Esophagus squamous epithelium (tissue), 5 donors: ENCODE results near the gene ADAMTS2. TPM values are rescaled to one million over a fixed set of nuclear protein-coding genes. Genes with fewer than 3 reads are reported as not detected.
A peak's percentile ranks its signal among the peaks of the same experiment; 100 is the strongest.

Source experiments
- DNase-seq: peaks from one replicate; lab custom pipeline; 2025; lab: John Stamatoyannopoulos, UW
- H3K27ac ChIP-seq, 4 donors: fragments of 200-600 bp; sonication (generic); one replicate each; pipeline ENCODE4 v1.5.1; 2016 to 2019; ENCODE audit warnings: mild to moderate bottlenecking in 1 of 4
- H3K27me3 ChIP-seq, 4 donors: fragments of 200-600 bp; sonication (generic); 1 replicate in 3 of 4; 2 replicates in 1 of 4; pipeline versions ENCODE4 v1.5.1 to v1.6.0; 2017 to 2021; ENCODE audit warnings: antibody characterized with exemption in 1 of 4
- H3K36me3 ChIP-seq, 3 donors: fragments of 200-600 bp; sonication (generic); one replicate each; pipeline ENCODE4 v1.5.1; 2016 to 2019
- H3K4me1 ChIP-seq, 3 donors: fragments of 200-600 bp; sonication (generic); one replicate each; pipeline ENCODE4 v1.5.1; 2017 to 2019
- H3K4me3 ChIP-seq, 4 donors: fragments of 200-600 bp; sonication (generic); 1 replicate in 3 of 4; 2 replicates in 1 of 4; pipeline ENCODE4 v1.5.1; 2016 to 2019; ENCODE audit warnings: mild to moderate bottlenecking in 2 of 4, moderate library complexity in 1 of 4
- H3K9me3 ChIP-seq, 3 donors: fragments of 200-600 bp; sonication (generic); one replicate each; pipeline ENCODE4 v1.5.1; 2016 to 2019
- POLR2A ChIP-seq, 4 donors: fragments of 450-650 bp; IDR thresholded peaks; one replicate each; pipeline ENCODE4 v1.6.1; 2017; ENCODE audit warnings: antibody characterized with exemption in 4 of 4, mild to moderate bottlenecking in 4 of 4, moderate library complexity in 3 of 4
- WGBS, 2 donors: methylation state at CpG; one replicate each; pipeline ENCODE4 v1.1.5; 2018; 5-methylcytosine and 5-hydroxymethylcytosine counted together
- intact Hi-C: fragments of 100-400 bp; cut with DNase I; formaldehyde crosslinking; loops from one replicate; pipeline ENCODE4 v1.15.0; 2022
- total RNA-seq, 4 donors: library from RNA; depleted of rRNA; stranded (reverse); fragments of >200 nt; gene quantifications; one replicate each; pipeline ENCODE4 v1.1.0, GENCODE V29; 2016
- TF ChIP-seq, protein P1 (sequence below), 6 experiments: fragments of 450-650 bp in 4 of 6; fragments of 200-600 bp in 2 of 6; sonication (generic) in 2 of 6; IDR thresholded peaks; one replicate each; pipeline ENCODE4 v1.5.1; 2016 to 2019; ENCODE audit warnings: antibody characterized with exemption in 6 of 6, mild to moderate bottlenecking in 4 of 6, moderate library complexity in 4 of 6
- donor health status: DM: yes; HTN: yes; CAD: no.

ADAMTS2 gene
- total RNA-seq, 4 donors from 2014 or later: 1.3 to 10.3 (median 5.2) TPM

DNA sequence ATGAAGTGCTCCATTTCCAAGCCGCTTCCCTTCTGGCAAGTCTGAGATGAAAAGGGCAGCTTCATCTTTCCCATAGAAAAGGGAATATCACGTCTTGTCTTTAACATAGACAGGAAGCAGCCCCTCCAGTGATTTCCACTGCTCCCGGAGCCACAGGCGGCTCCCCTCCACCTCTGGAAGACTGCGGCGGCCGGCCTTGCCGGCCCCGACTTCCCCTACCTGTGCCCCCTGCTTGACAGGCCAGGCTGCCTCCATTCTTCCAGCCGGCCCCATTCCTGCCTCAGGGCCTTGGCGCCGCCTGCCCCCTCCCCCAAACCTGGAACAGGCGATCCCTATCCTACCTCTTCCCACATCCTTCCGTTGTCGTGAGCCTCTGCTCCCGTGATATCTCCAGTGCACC is 143.3 kb downstream of the ADAMTS2 start:
- no peaks in the 10 kb centered on the region for H3K36me3 ChIP-seq
- no peak for DNase-seq
- H3K4me1 ChIP-seq: peaks cover 0 to 9% (median 0%) of the 10 kb centered on the region in 3 donors
- no peak overlapping the region for H3K27ac ChIP-seq
- WGBS, 2 donors: 81 to 89% methylated on average over 16 of the region's 16 CpGs
- no peak overlapping the region for H3K4me3 ChIP-seq
- H3K9me3 ChIP-seq: no peaks in the 10 kb centered on the region
- TF ChIP-seq POLR2A (IDR thresholded peaks at IDR 0.05): no peak
- TF ChIP-seq, protein P1, sequence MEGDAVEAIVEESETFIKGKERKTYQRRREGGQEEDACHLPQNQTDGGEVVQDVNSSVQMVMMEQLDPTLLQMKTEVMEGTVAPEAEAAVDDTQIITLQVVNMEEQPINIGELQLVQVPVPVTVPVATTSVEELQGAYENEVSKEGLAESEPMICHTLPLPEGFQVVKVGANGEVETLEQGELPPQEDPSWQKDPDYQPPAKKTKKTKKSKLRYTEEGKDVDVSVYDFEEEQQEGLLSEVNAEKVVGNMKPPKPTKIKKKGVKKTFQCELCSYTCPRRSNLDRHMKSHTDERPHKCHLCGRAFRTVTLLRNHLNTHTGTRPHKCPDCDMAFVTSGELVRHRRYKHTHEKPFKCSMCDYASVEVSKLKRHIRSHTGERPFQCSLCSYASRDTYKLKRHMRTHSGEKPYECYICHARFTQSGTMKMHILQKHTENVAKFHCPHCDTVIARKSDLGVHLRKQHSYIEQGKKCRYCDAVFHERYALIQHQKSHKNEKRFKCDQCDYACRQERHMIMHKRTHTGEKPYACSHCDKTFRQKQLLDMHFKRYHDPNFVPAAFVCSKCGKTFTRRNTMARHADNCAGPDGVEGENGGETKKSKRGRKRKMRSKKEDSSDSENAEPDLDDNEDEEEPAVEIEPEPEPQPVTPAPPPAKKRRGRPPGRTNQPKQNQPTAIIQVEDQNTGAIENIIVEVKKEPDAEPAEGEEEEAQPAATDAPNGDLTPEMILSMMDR (IDR thresholded peaks at IDR 0.05): no peak
- no peaks in the 10 kb centered on the region for H3K27me3 ChIP-seq
- intact Hi-C loops: no loop called here

GRCh38 chr5:179199246-179199645 is 146.0 kb downstream of the ADAMTS2 start:
- Histone ChIP-seq H3K4me3 (no peak overlapping the region), H3K4me1 (peaks cover 0 to 20% (median 0%) of the 10 kb centered on the region in 3 donors), H3K9me3 (no peaks in the 10 kb centered on the region), H3K27me3 (no peaks in the 10 kb centered on the region), H3K36me3 (no peaks in the 10 kb centered on the region), H3K27ac (no peak overlapping the region)
- intact Hi-C loops: no loop called here
- TF ChIP-seq, protein P1 (IDR thresholded peaks at IDR 0.05): no peak
- no peak for TF ChIP-seq POLR2A (IDR thresholded peaks at IDR 0.05)
- DNase-seq: no peak
- 53 to 68% methylated on average over 3 to 11 of the region's 11 CpGs for WGBS, 2 donors

DNA sequence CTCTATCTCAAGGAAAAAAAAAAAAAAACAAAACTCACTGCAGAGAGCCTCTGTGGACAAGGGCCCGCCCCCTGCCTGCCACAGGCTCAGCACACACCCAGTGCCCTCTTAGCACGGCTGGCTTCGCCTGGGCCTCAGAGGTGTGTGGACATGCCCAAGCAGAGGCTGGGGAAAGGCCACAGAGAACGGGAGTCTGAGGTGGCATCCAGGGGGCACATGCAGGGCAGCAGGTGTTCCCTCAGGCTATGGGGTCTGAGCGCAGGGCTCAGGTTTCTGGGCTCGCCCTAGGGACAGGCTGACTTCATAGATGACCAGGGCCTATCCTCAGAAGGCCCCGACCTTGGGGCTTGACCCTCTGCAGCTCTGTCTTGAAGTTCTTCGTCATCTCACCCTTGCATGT is 146.4 kb downstream of the ADAMTS2 start:
- H3K27ac ChIP-seq: no peak overlapping the region
- no peak for TF ChIP-seq POLR2A (IDR thresholded peaks at IDR 0.05)
- H3K36me3 ChIP-seq: no peaks in the 10 kb centered on the region
- H3K4me3 ChIP-seq: no peak overlapping the region
- DNase-seq: no peak
- intact Hi-C loops: no loop called here
- H3K27me3 ChIP-seq: no peaks in the 10 kb centered on the region
- no peaks in the 10 kb centered on the region for H3K9me3 ChIP-seq
- H3K4me1 ChIP-seq: peaks cover 0 to 20% (median 0%) of the 10 kb centered on the region in 3 donors
- 30 to 58% methylated on average over 3 to 6 of the region's 8 CpGs for WGBS, 2 donors

- TF ChIP-seq, protein P1 (IDR thresholded peaks at IDR 0.05): no peak
- TF ChIP-seq POLR2A (IDR thresholded peaks at IDR 0.05): no peak
- intact Hi-C loops: no loop called here
- Histone ChIP-seq H3K36me3 (no peaks in the 10 kb centered on the region), H3K4me3 (no peak overlapping the region), H3K9me3 (no peaks in the 10 kb centered on the region), H3K27me3 (no peaks in the 10 kb centered on the region), H3K4me1 (peaks cover 0 to 20% (median 0%) of the 10 kb centered on the region in 3 donors), H3K27ac (no peak overlapping the region)
- WGBS, 2 donors: 81 to 84% methylated on average over 10 of the region's 10 CpGs
- DNase-seq: no peak
Observed at GRCh38 chr5:179196405-179197079, 148.7 kb downstream of the ADAMTS2 start.

GRCh38 chr5:179195561-179196404 is 149.5 kb downstream of the ADAMTS2 start:
- H3K9me3 ChIP-seq: no peaks in the 10 kb centered on the region
- TF ChIP-seq, protein P1 (IDR thresholded peaks at IDR 0.05): no peak
- TF ChIP-seq POLR2A (IDR thresholded peaks at IDR 0.05): no peak
- WGBS, 2 donors: 80 to 86% methylated on average over 23 to 36 of the region's 36 CpGs
- DNase-seq: no peak
- no peak overlapping the region for H3K4me3 ChIP-seq
- peak overlapping the region in 1 of 4 donors; percentile 17 for H3K27ac ChIP-seq
- H3K4me1 ChIP-seq: peaks cover 0 to 20% (median 0%) of the 10 kb centered on the region in 3 donors
- H3K36me3 ChIP-seq: no peaks in the 10 kb centered on the region
- no peaks in the 10 kb centered on the region for H3K27me3 ChIP-seq
- intact Hi-C loops: no loop called here
